ENCODE results near the gene SUN1. TPM values are rescaled to one million over a fixed set of nuclear protein-coding genes. Genes with fewer than 3 reads are reported as not detected.

SUN1 gene
- total and polyA plus RNA-seq, 10 of the 15 experiments (the other 5 are each of a cell fraction or from before 2014, with no cell fraction given): 27.8 to 107 (median 65.8) TPM

DNA sequence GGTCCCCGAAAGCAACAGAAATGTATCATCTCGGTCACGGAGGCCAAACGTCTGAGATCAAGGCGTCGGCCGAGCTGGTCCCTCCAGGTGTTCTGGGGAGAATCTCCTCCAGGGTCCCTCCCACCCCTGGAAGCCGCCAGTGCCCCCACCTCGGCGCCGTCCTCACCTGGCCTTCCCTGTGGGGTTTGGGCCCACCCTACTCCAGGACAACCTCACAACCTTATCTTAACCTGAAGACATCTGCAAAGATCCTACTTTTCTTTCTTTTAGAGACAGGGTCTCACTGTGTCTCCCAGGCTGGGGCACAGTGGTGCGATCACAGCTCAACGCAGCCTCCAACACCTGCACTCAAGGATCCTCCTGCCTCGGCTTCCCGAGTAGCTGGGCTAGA is 88.8 kb downstream of the SUN1 start (continued):
- TF ChIP-seq IKZF2 (IDR thresholded peaks at IDR 0.05): no peak
- no peak for TF ChIP-seq ZZZ3 (IDR thresholded peaks at IDR 0.05; ENCODE audit: control insufficient read depth, insufficient read length, low read depth)
- TF ChIP-seq PAX5 (IDR thresholded peaks at IDR 0.05; ENCODE audit: borderline replicate concordance, low read depth, low read length): no peak
- no peak for TF ChIP-seq ETV6 (conservative IDR thresholded peaks at IDR 0.05 in 1 of 2, IDR thresholded peaks at IDR 0.05 in 1 of 2; ENCODE audit: borderline replicate concordance in 1 of 2, low read depth in 1 of 2)
- TF ChIP-seq, protein P1, sequence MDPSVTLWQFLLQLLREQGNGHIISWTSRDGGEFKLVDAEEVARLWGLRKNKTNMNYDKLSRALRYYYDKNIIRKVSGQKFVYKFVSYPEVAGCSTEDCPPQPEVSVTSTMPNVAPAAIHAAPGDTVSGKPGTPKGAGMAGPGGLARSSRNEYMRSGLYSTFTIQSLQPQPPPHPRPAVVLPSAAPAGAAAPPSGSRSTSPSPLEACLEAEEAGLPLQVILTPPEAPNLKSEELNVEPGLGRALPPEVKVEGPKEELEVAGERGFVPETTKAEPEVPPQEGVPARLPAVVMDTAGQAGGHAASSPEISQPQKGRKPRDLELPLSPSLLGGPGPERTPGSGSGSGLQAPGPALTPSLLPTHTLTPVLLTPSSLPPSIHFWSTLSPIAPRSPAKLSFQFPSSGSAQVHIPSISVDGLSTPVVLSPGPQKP (IDR thresholded peaks at IDR 0.05; ENCODE audit: low read depth, low read length): no peak
- no peak for TF ChIP-seq EED (IDR thresholded peaks at IDR 0.05; ENCODE audit: low read depth)
- no peak for TF ChIP-seq ZNF274 (IDR thresholded peaks at IDR 0.05; ENCODE audit: insufficient read depth, insufficient read length)
- TF ChIP-seq NR2C2 (IDR thresholded peaks at IDR 0.05; ENCODE audit: borderline replicate concordance, control insufficient read depth, insufficient read length, low read depth): no peak
- TF ChIP-seq, protein P2, sequence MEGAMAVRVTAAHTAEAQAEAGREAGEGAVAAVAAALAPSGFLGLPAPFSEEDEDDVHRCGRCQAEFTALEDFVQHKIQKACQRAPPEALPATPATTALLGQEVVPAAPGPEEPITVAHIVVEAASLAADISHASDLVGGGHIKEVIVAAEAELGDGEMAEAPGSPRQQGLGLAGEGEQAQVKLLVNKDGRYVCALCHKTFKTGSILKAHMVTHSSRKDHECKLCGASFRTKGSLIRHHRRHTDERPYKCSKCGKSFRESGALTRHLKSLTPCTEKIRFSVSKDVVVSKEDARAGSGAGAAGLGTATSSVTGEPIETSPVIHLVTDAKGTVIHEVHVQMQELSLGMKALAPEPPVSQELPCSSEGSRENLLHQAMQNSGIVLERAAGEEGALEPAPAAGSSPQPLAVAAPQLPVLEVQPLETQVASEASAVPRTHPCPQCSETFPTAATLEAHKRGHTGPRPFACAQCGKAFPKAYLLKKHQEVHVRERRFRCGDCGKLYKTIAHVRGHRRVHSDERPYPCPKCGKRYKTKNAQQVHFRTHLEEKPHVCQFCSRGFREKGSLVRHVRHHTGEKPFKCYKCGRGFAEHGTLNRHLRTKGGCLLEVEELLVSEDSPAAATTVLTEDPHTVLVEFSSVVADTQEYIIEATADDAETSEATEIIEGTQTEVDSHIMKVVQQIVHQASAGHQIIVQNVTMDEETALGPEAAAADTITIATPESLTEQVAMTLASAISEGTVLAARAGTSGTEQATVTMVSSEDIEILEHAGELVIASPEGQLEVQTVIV (IDR thresholded peaks at IDR 0.05; ENCODE audit: borderline replicate concordance, partially characterized antibody): no peak
